PC-9 (cell line): Measurements from ENCODE around the gene GMDS. TPM values are rescaled to one million over a fixed set of nuclear protein-coding genes. Genes with fewer than 3 reads are reported as not detected.

Experiments used
- BruUV-seq: library from RNA; stranded (reverse); fragments of 400-500 nt; replicated peaks from 2 replicates; lab custom pipeline; 2021; lab: Mats Ljungman, UMichigan
- CTCF ChIA-PET: fragments of 300-600 bp; sonication (Branson Sonifier 250); formaldehyde crosslinking; loops from one replicate; lab custom pipeline; 2022; ENCODE audit warnings: antibody characterized with exemption; lab: Charles Lee
- POLR2A ChIA-PET: fragments of 300-600 bp; sonication (Branson Sonifier 250); formaldehyde crosslinking; loops from one replicate; lab custom pipeline; 2022; ENCODE audit warnings: antibody characterized with exemption; ENCODE audit not compliant: unreplicated experiment; lab: Charles Lee
- DNase-seq, 2 experiments: peaks; one replicate each; pipeline versions ENCODE4 v3.0.0 to v3.0.0-alpha.2; 2015 to 2022; ENCODE audit warnings: mixed read lengths in 1 of 2
- H2AFZ ChIP-seq: fragments of 200-600 bp; sonication (generic); 2 replicates; pipeline ENCODE4 v1.8.1; 2017; ENCODE audit warnings: antibody characterized with exemption
- H3F3A ChIP-seq: fragments of 200-600 bp; sonication (generic); 2 replicates; pipeline ENCODE4 v1.8.1; 2017; ENCODE audit warnings: antibody characterized with exemption, mild to moderate bottlenecking, low read depth; ENCODE audit not compliant: insufficient read depth
- H3K27ac ChIP-seq: fragments of 200-600 bp; sonication (generic); 2 replicates; pipeline ENCODE4 v1.6.1; 2016; ENCODE audit warnings: mixed run types
- H3K27me3 ChIP-seq: fragments of 200-600 bp; sonication (generic); 2 replicates; pipeline ENCODE4 v1.6.1; 2016; ENCODE audit warnings: low read depth, mixed run types; ENCODE audit not compliant: insufficient read depth
- H3K36me3 ChIP-seq: fragments of 200-600 bp; sonication (generic); 2 replicates; pipeline ENCODE4 v1.6.1; 2016; ENCODE audit warnings: low read depth, mixed run types
- H3K4me1 ChIP-seq: fragments of 200-600 bp; sonication (generic); replicated peaks from 2 replicates; pipeline ENCODE4 v1.6.1; 2016; ENCODE audit warnings: mixed run types; ENCODE audit not compliant: insufficient read depth
- H3K4me2 ChIP-seq: fragments of 200-600 bp; sonication (generic); 2 replicates; pipeline ENCODE4 v1.6.1; 2017; ENCODE audit warnings: mixed run types
- H3K4me3 ChIP-seq: fragments of 200-600 bp; sonication (generic); 2 replicates; pipeline ENCODE4 v1.6.1; 2016; ENCODE audit warnings: mixed run types
- H3K79me2 ChIP-seq: fragments of 200-600 bp; sonication (generic); 2 replicates; pipeline ENCODE4 v1.6.1; 2017; ENCODE audit warnings: low read depth, mixed run types
- H3K9me2 ChIP-seq: fragments of 200-600 bp; sonication (generic); 2 replicates; pipeline ENCODE4 v1.8.1; 2017; ENCODE audit warnings: mild to moderate bottlenecking; ENCODE audit not compliant: insufficient read depth
- H3K9me3 ChIP-seq: fragments of 200-600 bp; sonication (generic); 2 replicates; pipeline ENCODE4 v1.8.1; 2016; ENCODE audit warnings: low read depth; ENCODE audit not compliant: insufficient read depth
- H4K20me1 ChIP-seq: fragments of 200-600 bp; sonication (generic); 2 replicates; pipeline ENCODE4 v1.8.1; 2017; ENCODE audit not compliant: insufficient read depth
- EZH2 ChIP-seq: fragments of 200-600 bp; sonication (generic); IDR thresholded peaks from 2 replicates; pipeline ENCODE4 v1.8.0; 2017; ENCODE audit warnings: antibody characterized with exemption, low read depth
- intact Hi-C: fragments of 100-400 bp; cut with micrococcal nuclease; formaldehyde crosslinking; loops from one replicate; pipeline ENCODE4 v1.10.0; 2022; ENCODE audit not compliant: unreplicated experiment
- total RNA-seq: library from RNA; stranded (reverse); gene quantifications from 2 replicates; pipeline ENCODE4 v1.2.3, GENCODE V29; 2021
- TF ChIP-seq, protein P1 (sequence below): fragments of 200-600 bp; sonication (generic); conservative IDR thresholded peaks from 2 replicates; pipeline ENCODE4 v1.6.1; 2017; ENCODE audit warnings: mixed run types, antibody characterized with exemption, mild to moderate bottlenecking, moderate library complexity

GMDS gene
- total RNA-seq, 1 experiment from 2014 or later, result 30.1 TPM

GRCh38 chr6:2119275-2119674 lies 126.1 kb downstream of the GMDS start:
- intact Hi-C loops, result no loop called here
- no TSS peak for BruUV-seq
- CTCF ChIA-PET, result no interaction called here

DNA sequence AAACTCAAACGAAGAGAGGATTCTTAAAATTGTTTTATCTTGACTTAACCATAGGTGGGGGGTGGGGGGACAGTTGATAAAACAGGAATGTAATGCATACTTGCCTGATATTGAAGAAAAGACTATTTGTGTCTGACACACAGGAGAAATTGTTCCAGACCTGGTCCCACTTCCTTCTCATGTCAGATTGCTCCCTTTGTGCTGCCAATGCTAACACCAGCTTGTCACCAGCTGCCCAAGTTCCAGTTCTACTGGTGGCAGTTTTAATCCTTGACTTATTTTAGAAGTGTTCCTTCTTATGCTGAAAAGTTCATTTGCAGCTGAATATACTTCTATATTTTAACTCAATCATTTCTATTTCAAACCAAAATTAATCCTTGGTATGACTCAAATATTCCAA lies 127.3 kb downstream of the GMDS start:
- no peak for DNase-seq
- intact Hi-C loops, result no loop called here
- Histone ChIP-seq H3K79me2 (no peaks in the 10 kb centered on the region), H3K4me3 (no peak overlapping the region), H3K27ac (no peak overlapping the region), H3K4me2 (no peak overlapping the region), H3K9me3 (no peaks in the 10 kb centered on the region), H3K36me3 (no peaks in the 10 kb centered on the region), H3K9me2 (no peaks in the 10 kb centered on the region), H3F3A (no peaks in the 10 kb centered on the region), H4K20me1 (no peaks in the 10 kb centered on the region), H3K4me1 (no peaks in the 10 kb centered on the region), H2AFZ (no peak overlapping the region), H3K27me3 (no peaks in the 10 kb centered on the region)
- TF ChIP-seq, protein P1, sequence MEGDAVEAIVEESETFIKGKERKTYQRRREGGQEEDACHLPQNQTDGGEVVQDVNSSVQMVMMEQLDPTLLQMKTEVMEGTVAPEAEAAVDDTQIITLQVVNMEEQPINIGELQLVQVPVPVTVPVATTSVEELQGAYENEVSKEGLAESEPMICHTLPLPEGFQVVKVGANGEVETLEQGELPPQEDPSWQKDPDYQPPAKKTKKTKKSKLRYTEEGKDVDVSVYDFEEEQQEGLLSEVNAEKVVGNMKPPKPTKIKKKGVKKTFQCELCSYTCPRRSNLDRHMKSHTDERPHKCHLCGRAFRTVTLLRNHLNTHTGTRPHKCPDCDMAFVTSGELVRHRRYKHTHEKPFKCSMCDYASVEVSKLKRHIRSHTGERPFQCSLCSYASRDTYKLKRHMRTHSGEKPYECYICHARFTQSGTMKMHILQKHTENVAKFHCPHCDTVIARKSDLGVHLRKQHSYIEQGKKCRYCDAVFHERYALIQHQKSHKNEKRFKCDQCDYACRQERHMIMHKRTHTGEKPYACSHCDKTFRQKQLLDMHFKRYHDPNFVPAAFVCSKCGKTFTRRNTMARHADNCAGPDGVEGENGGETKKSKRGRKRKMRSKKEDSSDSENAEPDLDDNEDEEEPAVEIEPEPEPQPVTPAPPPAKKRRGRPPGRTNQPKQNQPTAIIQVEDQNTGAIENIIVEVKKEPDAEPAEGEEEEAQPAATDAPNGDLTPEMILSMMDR, result no peak
- TF ChIP-seq EZH2, result no peak
- ChIA-PET POLR2A (no interaction called here), CTCF (no interaction called here)
- BruUV-seq, result no TSS peak

More at GRCh38 chr6:2119275-2119674, 126.1 kb downstream of the GMDS start:
- DNase-seq, result no peak
- H3K79me2 ChIP-seq, result no peaks in the 10 kb centered on the region
- no peak overlapping the region for H3K4me3 ChIP-seq
- H3K4me1 ChIP-seq, result no peaks in the 10 kb centered on the region
- no peaks in the 10 kb centered on the region for H3K36me3 ChIP-seq
- H3K27me3 ChIP-seq, result no peaks in the 10 kb centered on the region
- H3K4me2 ChIP-seq, result no peak overlapping the region
- no peak overlapping the region for H2AFZ ChIP-seq
- POLR2A ChIA-PET, result no interaction called here
- no peak for TF ChIP-seq EZH2
- TF ChIP-seq, protein P1, result no peak
- no peaks in the 10 kb centered on the region for H3K9me3 ChIP-seq
- no peaks in the 10 kb centered on the region for H4K20me1 ChIP-seq
- no peak overlapping the region for H3K27ac ChIP-seq
- no peaks in the 10 kb centered on the region for H3K9me2 ChIP-seq
- no peaks in the 10 kb centered on the region for H3F3A ChIP-seq

DNA sequence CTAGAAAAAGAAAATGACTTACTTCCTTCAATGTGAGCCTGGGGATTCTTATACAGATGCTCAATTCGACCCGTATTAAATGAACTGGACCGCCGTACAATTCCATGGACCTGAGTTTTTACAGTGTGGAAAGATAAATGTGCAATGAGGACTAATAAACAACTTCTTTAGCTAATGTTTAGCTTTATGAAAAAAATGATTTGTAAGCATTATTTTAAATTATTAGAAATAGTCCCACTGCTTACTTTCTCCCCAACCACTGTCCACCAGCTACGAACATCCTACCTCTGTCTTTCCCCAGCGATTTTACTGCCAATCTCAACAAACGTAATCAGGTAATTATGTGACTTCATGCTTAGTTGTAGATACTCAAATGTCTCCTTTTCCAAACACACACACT lies 128.0 kb downstream of the GMDS start:
- no peaks in the 10 kb centered on the region for H3K4me1 ChIP-seq
- TF ChIP-seq, protein P1, result no peak
- no peak for TF ChIP-seq EZH2
- BruUV-seq, result no TSS peak
- no peaks in the 10 kb centered on the region for H3K9me3 ChIP-seq
- no peak for DNase-seq
- no peak overlapping the region for H3K27ac ChIP-seq
- no peaks in the 10 kb centered on the region for H3K79me2 ChIP-seq
- intact Hi-C loops, result no loop called here
- no peaks in the 10 kb centered on the region for H3K27me3 ChIP-seq
- no peaks in the 10 kb centered on the region for H4K20me1 ChIP-seq
- no peaks in the 10 kb centered on the region for H3K9me2 ChIP-seq
- no peak overlapping the region for H3K4me3 ChIP-seq
- H3K36me3 ChIP-seq, result no peaks in the 10 kb centered on the region
- no peaks in the 10 kb centered on the region for H3F3A ChIP-seq
- H2AFZ ChIP-seq, result no peak overlapping the region
- H3K4me2 ChIP-seq, result no peak overlapping the region
- CTCF ChIA-PET, result no interaction called here
- POLR2A ChIA-PET, result no interaction called here
